Activated CD8-positive, alpha-beta T cell treated with anti-CD3 and anti-CD28 coated beads for 36 hours (primary cell): ENCODE results near the gene B3GNT5. TPM values are rescaled to one million over a fixed set of nuclear protein-coding genes. Genes with fewer than 3 reads are reported as not detected.
A peak's percentile ranks its signal among the peaks of the same experiment; 100 is the strongest.

ENCODE experiments used
- ATAC-seq: fragments of 200-7000 bp; cut with Tn5 transposase; one replicate; pipeline ENCODE4 v1.10.0; 2021; ENCODE audit warnings: mild to moderate bottlenecking, moderate library complexity
- CTCF ChIA-PET: fragments of 350-600 bp; sonication (Branson Sonifier 250); formaldehyde crosslinking; loops from one replicate; lab custom pipeline; 2021; ENCODE audit warnings: antibody characterized with exemption; lab: Charles Lee
- POLR2A ChIA-PET: fragments of 350-600 bp; sonication (Branson Sonifier 250); formaldehyde crosslinking; loops from one replicate; lab custom pipeline; 2021; ENCODE audit warnings: antibody characterized with exemption; lab: Charles Lee
- DNase-seq: peaks from one replicate; pipeline ENCODE4 v3.0.0-alpha.2; 2020
- H3K27ac Mint-ChIP-seq: one replicate; pipeline ENCODE4 v1.8.0; 2021; ENCODE audit warnings: mild to moderate bottlenecking, mixed read lengths
- H3K27me3 Mint-ChIP-seq: one replicate; pipeline ENCODE4 v1.8.0; 2021; ENCODE audit warnings: mixed read lengths
- H3K36me3 Mint-ChIP-seq: one replicate; pipeline ENCODE4 v1.8.0; 2021; ENCODE audit warnings: low read depth, mixed read lengths
- H3K4me1 Mint-ChIP-seq: one replicate; pipeline ENCODE4 v1.8.0; 2021; ENCODE audit warnings: low read depth, mixed read lengths
- H3K4me3 Mint-ChIP-seq: one replicate; pipeline ENCODE4 v1.8.0; 2021; ENCODE audit warnings: mild to moderate bottlenecking, moderate library complexity, mixed read lengths
- H3K9me3 Mint-ChIP-seq: one replicate; pipeline ENCODE4 v1.8.0; 2021; ENCODE audit warnings: mixed read lengths
- CTCF ChIP-seq: fragments of 200-600 bp; IDR thresholded peaks from one replicate; pipeline ENCODE4 v1.8.0; 2022; ENCODE audit warnings: antibody characterized with exemption, mild to moderate bottlenecking
- intact Hi-C: fragments of 100-400 bp; cut with micrococcal nuclease; formaldehyde crosslinking; loops from one replicate; pipeline ENCODE4 v1.10.0; 2022
- total RNA-seq, 2 experiments: library from RNA; stranded (reverse); gene quantifications; one replicate each; pipeline ENCODE4 v1.2.3, GENCODE V29; 2021

Gene B3GNT5
- total RNA-seq, 2 experiments from 2014 or later, result 25.8 to 26.1 TPM

- Mint-ChIP-seq H3K27me3 (no peaks in the 10 kb centered on the region), H3K9me3 (peaks cover 4% of the 10 kb centered on the region), H3K4me1 (peaks cover 22% of the 10 kb centered on the region), H3K4me3 (no peak overlapping the region), H3K27ac (no peak overlapping the region), H3K36me3 (peaks cover 13% of the 10 kb centered on the region)
- ChIA-PET CTCF (interaction anchor here (0.7 to 1.2 kb wide), 2 partner anchors 103 to 154 kb away, joined by 3 to 4 read pairs; no protein-coding TSS in a partner anchor), POLR2A (interaction anchor here (2.2 kb wide), 1 partner anchor 12 kb away, joined by 6 read pairs; no protein-coding TSS in a partner anchor)
- intact Hi-C loops, result no loop called here
- no peak for ATAC-seq
- TF ChIP-seq CTCF, result no peak
- DNase-seq, result no peak
These were observed 26.3 kb downstream of the B3GNT5 start for GRCh38 chr3:183279371-183279770.

- Mint-ChIP-seq H3K27ac (no peak overlapping the region), H3K9me3 (peaks cover 4% of the 10 kb centered on the region), H3K36me3 (peaks cover 4% of the 10 kb centered on the region), H3K4me3 (no peak overlapping the region), H3K27me3 (no peaks in the 10 kb centered on the region), H3K4me1 (peaks cover 24% of the 10 kb centered on the region)
- DNase-seq (no peak), ATAC-seq (no peak)
- no peak for TF ChIP-seq CTCF
- POLR2A ChIA-PET, result interaction anchor here (1.3 to 2.2 kb wide), 2 partner anchors 13 to 15 kb away, joined by 4 to 6 read pairs; no protein-coding TSS in a partner anchor
- CTCF ChIA-PET, result interaction anchor here (1.3 kb wide), 1 partner anchor 105 kb away, joined by 3 read pairs; no protein-coding TSS in a partner anchor
- intact Hi-C loops, result no loop called here
These were observed 28.2 kb downstream of the B3GNT5 start for GRCh38 chr3:183281126-183281797.

- Mint-ChIP-seq H3K4me3 (no peak overlapping the region), H3K9me3 (peaks cover 4% of the 10 kb centered on the region), H3K4me1 (peaks cover 40% of the 10 kb centered on the region), H3K27me3 (no peaks in the 10 kb centered on the region), H3K27ac (peak overlapping the region; percentile 97), H3K36me3 (peaks cover 5% of the 10 kb centered on the region)
- no peak for DNase-seq
- ATAC-seq, result no peak
- POLR2A ChIA-PET, result interaction anchor here (0.7 kb wide), 1 partner anchor 17 kb away, joined by 3 read pairs; no protein-coding TSS in a partner anchor
- intact Hi-C loops, result no loop called here
- CTCF ChIA-PET, result interaction anchor here (1.8 kb wide), 1 partner anchor 97 kb away, joined by 4 read pairs; no protein-coding TSS in a partner anchor
- TF ChIP-seq CTCF, result no peak
These were observed 30.8 kb downstream of the B3GNT5 start for GRCh38 chr3:183283886-183284285.

GRCh38 chr3:183284570-183284969 lies 31.5 kb downstream of the B3GNT5 start:
- ATAC-seq (no peak), DNase-seq (no peak)
- Mint-ChIP-seq H3K36me3 (peaks cover 5% of the 10 kb centered on the region), H3K4me1 (peaks cover 40% of the 10 kb centered on the region), H3K27me3 (no peaks in the 10 kb centered on the region), H3K9me3 (peaks cover 4% of the 10 kb centered on the region), H3K27ac (peak overlapping the region; percentile 97), H3K4me3 (no peak overlapping the region)
- no peak for TF ChIP-seq CTCF
- intact Hi-C loops, result no loop called here
- POLR2A ChIA-PET, result interaction anchor here (1.0 to 2.7 kb wide), 4 partner anchors 8 to 73 kb away, joined by 3 to 19 read pairs (median 5); partner anchors contain the start of gene B3GNT5
- CTCF ChIA-PET, result interaction anchor here (0.6 to 1.9 kb wide), 7 partner anchors 13 to 101 kb away, joined by 3 to 13 read pairs (median 4); no protein-coding TSS in a partner anchor
